ENCODE results near the gene ZNF609. TPM values are rescaled to one million over a fixed set of nuclear protein-coding genes. Genes with fewer than 3 reads are reported as not detected.
A peak's percentile ranks its signal among the peaks of the same experiment; 100 is the strongest.

Gene ZNF609
- total and polyA plus RNA-seq, 2 of the 13 experiments (the other 11 are each of a cell fraction or from before 2014, with no cell fraction given) = 8.9 to 9.9 TPM

- peak; percentile 27; the same call in 1 of the 2 replicates for TF ChIP-seq LCORL (IDR thresholded peaks at IDR 0.05)
- peak; percentile 56; the same call in 1 of the 2 replicates for TF ChIP-seq LCORL (CRISPR knock-in tag; IDR thresholded peaks at IDR 0.05)
- peak; percentile 96 for TF ChIP-seq ZKSCAN5 (CRISPR knock-in tag; IDR thresholded peaks at IDR 0.05)
- no peak for TF ChIP-seq IKZF1 (IDR thresholded peaks at IDR 0.05)
- no peak for TF ChIP-seq SNAI1 (CRISPR knock-in tag; IDR thresholded peaks at IDR 0.05; ENCODE audit: borderline replicate concordance)
- no peak for TF ChIP-seq ZNF775 (CRISPR knock-in tag; IDR thresholded peaks at IDR 0.05; ENCODE audit: borderline replicate concordance)
- TF ChIP-seq ZNF746 (CRISPR knock-in tag; IDR thresholded peaks at IDR 0.05) = no peak
- no peak for TF ChIP-seq NFATC3 (CRISPR knock-in tag; IDR thresholded peaks at IDR 0.05)
- no peak for TF ChIP-seq ZNF383 (CRISPR knock-in tag; IDR thresholded peaks at IDR 0.05; ENCODE audit: borderline replicate concordance)
- TF ChIP-seq ZNF17 (CRISPR knock-in tag; IDR thresholded peaks at IDR 0.05) = no peak
- TF ChIP-seq, protein P1, sequence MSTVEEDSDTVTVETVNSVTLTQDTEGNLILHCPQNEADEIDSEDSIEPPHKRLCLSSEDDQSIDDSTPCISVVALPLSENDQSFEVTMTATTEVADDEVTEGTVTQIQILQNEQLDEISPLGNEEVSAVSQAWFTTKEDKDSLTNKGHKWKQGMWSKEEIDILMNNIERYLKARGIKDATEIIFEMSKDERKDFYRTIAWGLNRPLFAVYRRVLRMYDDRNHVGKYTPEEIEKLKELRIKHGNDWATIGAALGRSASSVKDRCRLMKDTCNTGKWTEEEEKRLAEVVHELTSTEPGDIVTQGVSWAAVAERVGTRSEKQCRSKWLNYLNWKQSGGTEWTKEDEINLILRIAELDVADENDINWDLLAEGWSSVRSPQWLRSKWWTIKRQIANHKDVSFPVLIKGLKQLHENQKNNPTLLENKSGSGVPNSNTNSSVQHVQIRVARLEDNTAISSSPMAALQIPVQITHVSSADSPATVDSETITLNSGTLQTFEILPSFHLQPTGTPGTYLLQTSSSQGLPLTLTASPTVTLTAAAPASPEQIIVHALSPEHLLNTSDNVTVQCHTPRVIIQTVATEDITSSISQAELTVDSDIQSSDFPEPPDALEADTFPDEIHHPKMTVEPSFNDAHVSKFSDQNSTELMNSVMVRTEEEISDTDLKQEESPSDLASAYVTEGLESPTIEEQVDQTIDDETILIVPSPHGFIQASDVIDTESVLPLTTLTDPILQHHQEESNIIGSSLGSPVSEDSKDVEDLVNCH (CRISPR knock-in tag; IDR thresholded peaks at IDR 0.05) = no peak
- peak; percentile 21; the same call in 1 of the 2 replicates for TF ChIP-seq PHF21A (CRISPR knock-in tag; IDR thresholded peaks at IDR 0.05)
- no peak for TF ChIP-seq NR1H2 (CRISPR knock-in tag; IDR thresholded peaks at IDR 0.05; ENCODE audit: borderline replicate concordance, low read depth)
- TF ChIP-seq SALL1 (CRISPR knock-in tag; IDR thresholded peaks at IDR 0.05) = 0 out of 2 replicates have a peak, but pooled peaks have one; percentile 16
- TF ChIP-seq BCL6 (CRISPR knock-in tag; IDR thresholded peaks at IDR 0.05) = no peak
Measured at GRCh38 chr15:64706011-64706911, 245.9 kb downstream of the ZNF609 start (continued).
